Lung (tissue), 12 donors: ENCODE data around the gene EEF2. TPM values are rescaled to one million over a fixed set of nuclear protein-coding genes. Genes with fewer than 3 reads are reported as not detected.

Experiments used
- ATAC-seq: fragments of 200-7000 bp; cut with Tn5 transposase; one replicate; pipeline ENCODE4 v1.9.1; 2020; ENCODE audit warnings: moderate number of reproducible peaks; ENCODE audit not compliant: insufficient read depth, low FRiP score
- DNase-seq, 3 donors: peaks; one replicate each; pipeline ENCODE4 v3.0.0-alpha.2; 2013 to 2017
- H3K27ac ChIP-seq, 2 donors: one replicate each; pipeline ENCODE4 v1.5.1; 2013; ENCODE audit warnings: mild to moderate bottlenecking in 2 of 2, moderate library complexity in 2 of 2, control low read depth in 1 of 2, inconsistent platforms in 1 of 2, low read depth in 1 of 2, low read length in 1 of 2
- H3K27me3 ChIP-seq, 3 donors: one replicate each; pipeline ENCODE4 v1.5.1; 2013; ENCODE audit warnings: low read length in 2 of 3; ENCODE audit not compliant: control insufficient read depth in 3 of 3, insufficient read depth in 3 of 3
- H3K36me3 ChIP-seq, 4 donors: one replicate each; pipeline ENCODE4 v1.5.1; 2013; ENCODE audit warnings: low read length in 4 of 4, mild to moderate bottlenecking in 1 of 4, moderate library complexity in 1 of 4; ENCODE audit not compliant: control insufficient read depth in 4 of 4, insufficient read depth in 4 of 4
- H3K4me1 ChIP-seq, 5 donors: one replicate each; pipeline ENCODE4 v1.5.1; 2013; ENCODE audit warnings: low read length in 5 of 5, mild to moderate bottlenecking in 2 of 5, moderate library complexity in 1 of 5; ENCODE audit not compliant: control insufficient read depth in 5 of 5, insufficient read depth in 5 of 5
- H3K4me3 ChIP-seq: one replicate; pipeline ENCODE4 v1.5.1; 2013; ENCODE audit warnings: mild to moderate bottlenecking, control low read depth, moderate library complexity
- H3K9ac ChIP-seq, 2 donors: one replicate each; pipeline ENCODE4 v1.5.1; 2013; ENCODE audit warnings: low read length in 2 of 2, control low read depth in 1 of 2; ENCODE audit not compliant: insufficient read depth in 1 of 2
- H3K9me3 ChIP-seq, 4 donors: one replicate each; pipeline ENCODE4 v1.5.1; 2013; ENCODE audit warnings: low read length in 3 of 4, mild to moderate bottlenecking in 1 of 4, moderate library complexity in 1 of 4; ENCODE audit not compliant: control insufficient read depth in 4 of 4, insufficient read depth in 3 of 4
- WGBS, 2 donors: extraction: QIAGEN DNeasy Blood & Tissue Kit; methylation state at CpG; one replicate each; pipeline ENCODE4 v1.1.7; 2013; 5-methylcytosine and 5-hydroxymethylcytosine counted together
- polyA plus RNA-seq, 2 donors: library from polyadenylated mRNA; stranded (reverse); fragments of 200-250 nt; gene quantifications; one replicate each; pipeline ENCODE4 v1.2.1, GENCODE V29; 2013
- total RNA-seq, 2 donors: library from RNA; depleted of rRNA in 1 of 2; stranded (reverse); fragments of >200 nt in 1 of 2; gene quantifications; one replicate each; pipeline ENCODE4 v1.2.1, GENCODE V29; 2014 to 2021
- TF ChIP-seq, protein P1 (sequence below): IDR thresholded peaks from 2 replicates; pipeline ENCODE4 v1.5.1; 2012; ENCODE audit warnings: mild to moderate bottlenecking; ENCODE audit errors: control extremely low read depth, extremely low read depth
- donor health status: control.
- donor health status: control.
- donor health status: Bipolar disorder and iron deficiency.
- donor health status: healthy.
- donor health status: DM: yes; HTN: yes; CAD: no.

EEF2 gene
- total and polyA plus RNA-seq, 4 donors = 994 to 1,934 (median 1,345) TPM

DNA sequence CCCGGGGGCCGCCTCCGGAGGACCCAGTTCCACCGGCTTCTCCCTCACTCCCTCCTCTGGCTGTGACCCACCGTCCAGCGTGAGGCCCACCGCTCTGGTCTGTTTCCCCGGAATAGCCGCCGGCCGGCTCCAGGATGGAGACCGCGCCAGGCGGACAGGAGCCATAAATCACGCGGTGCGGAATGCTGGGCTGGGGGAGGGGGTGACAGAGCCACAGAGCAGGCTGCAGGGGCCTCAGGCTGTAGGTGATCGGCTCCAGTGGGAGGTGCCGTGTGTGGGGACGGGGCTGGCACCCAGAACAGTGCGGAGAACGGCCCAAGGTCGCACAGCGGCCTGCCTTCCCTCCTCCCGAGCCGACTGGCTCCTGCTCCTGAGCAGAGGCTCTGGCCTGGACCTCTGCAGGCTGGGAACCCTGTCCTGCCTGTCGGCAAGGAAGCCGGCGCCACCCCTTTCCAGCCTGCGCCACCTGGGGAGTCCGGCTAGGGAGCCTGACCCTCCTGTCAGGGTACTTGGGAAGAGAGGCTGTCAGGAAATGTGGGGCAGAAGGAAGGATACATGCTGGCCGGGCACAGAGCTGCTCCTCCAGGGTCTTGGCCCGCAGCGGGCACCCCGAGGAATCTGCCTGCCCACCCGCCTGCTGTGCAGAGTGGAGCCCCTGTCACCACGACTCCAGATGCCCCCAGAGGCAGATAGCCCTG lies 30.6 kb upstream of the EEF2 start:
- ATAC-seq = no peak
- TF ChIP-seq, protein P1, sequence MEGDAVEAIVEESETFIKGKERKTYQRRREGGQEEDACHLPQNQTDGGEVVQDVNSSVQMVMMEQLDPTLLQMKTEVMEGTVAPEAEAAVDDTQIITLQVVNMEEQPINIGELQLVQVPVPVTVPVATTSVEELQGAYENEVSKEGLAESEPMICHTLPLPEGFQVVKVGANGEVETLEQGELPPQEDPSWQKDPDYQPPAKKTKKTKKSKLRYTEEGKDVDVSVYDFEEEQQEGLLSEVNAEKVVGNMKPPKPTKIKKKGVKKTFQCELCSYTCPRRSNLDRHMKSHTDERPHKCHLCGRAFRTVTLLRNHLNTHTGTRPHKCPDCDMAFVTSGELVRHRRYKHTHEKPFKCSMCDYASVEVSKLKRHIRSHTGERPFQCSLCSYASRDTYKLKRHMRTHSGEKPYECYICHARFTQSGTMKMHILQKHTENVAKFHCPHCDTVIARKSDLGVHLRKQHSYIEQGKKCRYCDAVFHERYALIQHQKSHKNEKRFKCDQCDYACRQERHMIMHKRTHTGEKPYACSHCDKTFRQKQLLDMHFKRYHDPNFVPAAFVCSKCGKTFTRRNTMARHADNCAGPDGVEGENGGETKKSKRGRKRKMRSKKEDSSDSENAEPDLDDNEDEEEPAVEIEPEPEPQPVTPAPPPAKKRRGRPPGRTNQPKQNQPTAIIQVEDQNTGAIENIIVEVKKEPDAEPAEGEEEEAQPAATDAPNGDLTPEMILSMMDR = no peak
- 66 to 68% methylated on average over 37 of the region's 37 CpGs for WGBS, 2 donors

DNA sequence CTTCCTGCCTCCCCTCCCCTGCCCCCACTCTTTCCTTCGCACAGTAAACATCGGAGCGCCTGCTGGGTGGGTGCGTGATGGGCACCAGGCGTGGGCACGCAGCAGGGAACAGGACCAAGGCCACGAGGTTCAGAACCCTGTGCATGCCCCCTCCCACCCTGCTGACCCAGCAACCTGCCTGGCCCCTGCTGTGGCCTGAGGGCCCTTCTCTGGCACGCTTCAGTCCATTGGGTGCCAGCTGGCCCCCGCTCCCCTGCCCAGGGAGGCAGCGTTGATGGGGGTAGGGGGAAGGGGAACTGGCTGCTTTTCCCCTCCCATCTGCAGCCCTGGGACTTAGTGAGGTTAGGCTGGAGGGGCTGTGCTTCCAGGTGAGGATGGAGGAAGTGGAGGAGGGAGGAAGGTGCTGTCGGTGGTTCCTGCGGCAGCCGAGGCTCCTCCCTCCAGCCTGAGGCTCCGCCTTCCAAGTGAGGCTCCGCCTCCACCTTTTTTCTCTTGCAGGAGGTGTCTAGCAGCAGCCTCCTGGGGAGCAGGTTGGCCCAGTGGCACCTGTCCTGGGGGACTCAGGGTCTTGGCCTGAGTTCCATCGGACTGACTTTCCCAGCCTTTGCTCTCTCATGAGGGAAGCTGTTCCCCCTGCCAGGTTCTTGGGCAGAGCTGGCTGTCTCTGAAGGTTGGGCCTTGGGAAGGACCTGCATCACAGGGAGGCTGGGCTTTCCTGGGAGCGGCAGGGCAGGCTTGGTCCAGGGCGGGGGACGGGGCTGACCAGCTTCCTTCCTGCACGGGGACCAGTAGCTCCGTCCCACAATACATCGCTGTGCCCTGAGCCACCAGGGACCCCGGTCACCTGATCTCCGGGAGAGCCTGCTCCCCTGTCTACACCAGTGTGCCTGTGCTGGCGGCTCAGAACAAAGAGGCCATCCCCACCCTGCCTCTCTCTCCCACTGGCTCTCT lies 29.6 kb upstream of the EEF2 start:
- H3K36me3 ChIP-seq = peaks cover 0 to 54% (median 11%) of the 10 kb centered on the region in 4 donors
- no peaks in the 10 kb centered on the region for H3K9me3 ChIP-seq
- no peak overlapping the region for H3K4me3 ChIP-seq
- WGBS, 2 donors = 60 to 68% methylated on average over 25 of the region's 25 CpGs
- no peak for ATAC-seq
- peaks cover 0 to 25% (median 6%) of the 10 kb centered on the region in 5 donors for H3K4me1 ChIP-seq
- no peaks in the 10 kb centered on the region for H3K27me3 ChIP-seq
- no peak for DNase-seq
- TF ChIP-seq, protein P1 = no peak
- no peak overlapping the region for H3K9ac ChIP-seq
- H3K27ac ChIP-seq = peak overlapping the region in 1 of 2 donors; percentile 26

More for the DNA sequence above, 30.6 kb upstream of the EEF2 start:
- H3K9me3 ChIP-seq = no peaks in the 10 kb centered on the region
- H3K4me1 ChIP-seq = peaks cover 0 to 24% (median 0%) of the 10 kb centered on the region in 5 donors
- no peak overlapping the region for H3K4me3 ChIP-seq
- peaks cover 3 to 55% (median 12%) of the 10 kb centered on the region in 4 donors for H3K36me3 ChIP-seq
- H3K27me3 ChIP-seq = no peaks in the 10 kb centered on the region
- peak overlapping the region in 1 of 2 donors; percentile 26 for H3K27ac ChIP-seq
- no peak overlapping the region for H3K9ac ChIP-seq
- peak in 2 of 3 donors; percentile 24 to 30 for DNase-seq

DNA sequence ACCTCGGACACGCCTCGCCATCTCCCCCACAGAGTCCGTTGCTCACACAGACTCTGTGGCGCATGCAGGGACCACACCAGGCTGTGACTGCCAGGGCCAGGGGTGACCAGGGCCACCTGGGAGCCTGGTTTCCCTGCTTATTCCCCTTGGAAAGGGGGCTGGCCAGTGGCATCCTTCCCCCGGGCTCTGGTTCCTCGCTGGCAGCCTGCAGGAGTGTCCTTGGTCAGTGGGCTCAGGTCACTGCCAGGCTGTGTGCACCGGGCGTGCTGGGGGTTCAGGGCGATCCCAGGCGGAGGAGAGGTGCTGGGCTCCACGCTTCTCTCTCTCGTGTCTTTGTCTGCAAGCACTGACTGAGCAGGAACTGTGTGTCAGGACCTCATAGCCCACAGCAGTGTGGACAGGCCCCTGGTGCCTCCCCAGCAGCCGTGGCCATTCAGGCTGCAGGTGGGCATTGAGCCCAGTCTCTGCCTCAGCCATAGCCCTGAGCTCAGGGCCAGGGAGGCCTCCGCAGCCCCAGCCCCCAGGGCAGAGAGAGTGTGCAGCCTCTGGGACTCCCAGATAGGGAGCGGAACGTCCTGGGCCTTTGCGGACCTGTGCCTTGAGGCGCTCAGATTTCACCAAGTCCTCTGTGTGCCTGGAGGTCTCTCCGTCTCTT lies 28.8 kb upstream of the EEF2 start:
- Histone ChIP-seq H3K27me3 (no peaks in the 10 kb centered on the region), H3K4me1 (peaks cover 1 to 32% (median 14%) of the 10 kb centered on the region in 5 donors), H3K27ac (no peak overlapping the region), H3K4me3 (no peak overlapping the region), H3K9me3 (no peaks in the 10 kb centered on the region), H3K9ac (no peak overlapping the region), H3K36me3 (peaks cover 0 to 48% (median 11%) of the 10 kb centered on the region in 4 donors)
- WGBS, 2 donors = 92 to 94% methylated on average over 20 of the region's 20 CpGs
- DNase-seq = no peak
- TF ChIP-seq, protein P1 = no peak
- ATAC-seq = peak; percentile 15
